Measurements from ENCODE around the gene JARID2.

DNA sequence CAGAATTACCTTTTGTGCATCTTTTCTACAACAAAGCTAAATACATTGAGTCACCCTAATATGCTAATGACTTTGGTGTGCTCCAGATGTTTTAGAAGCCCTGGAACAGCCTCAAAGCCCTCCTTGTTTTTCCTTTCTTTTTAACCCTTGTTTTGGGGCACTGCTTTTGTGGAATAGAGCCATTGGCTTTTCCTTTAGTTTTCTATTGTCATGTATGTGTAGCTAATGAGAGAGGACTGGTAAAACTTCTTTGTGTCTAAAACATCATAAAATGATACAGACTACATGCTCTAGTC is 158.8 kb downstream of the JARID2 start:
- TF ChIP-seq, protein P1, sequence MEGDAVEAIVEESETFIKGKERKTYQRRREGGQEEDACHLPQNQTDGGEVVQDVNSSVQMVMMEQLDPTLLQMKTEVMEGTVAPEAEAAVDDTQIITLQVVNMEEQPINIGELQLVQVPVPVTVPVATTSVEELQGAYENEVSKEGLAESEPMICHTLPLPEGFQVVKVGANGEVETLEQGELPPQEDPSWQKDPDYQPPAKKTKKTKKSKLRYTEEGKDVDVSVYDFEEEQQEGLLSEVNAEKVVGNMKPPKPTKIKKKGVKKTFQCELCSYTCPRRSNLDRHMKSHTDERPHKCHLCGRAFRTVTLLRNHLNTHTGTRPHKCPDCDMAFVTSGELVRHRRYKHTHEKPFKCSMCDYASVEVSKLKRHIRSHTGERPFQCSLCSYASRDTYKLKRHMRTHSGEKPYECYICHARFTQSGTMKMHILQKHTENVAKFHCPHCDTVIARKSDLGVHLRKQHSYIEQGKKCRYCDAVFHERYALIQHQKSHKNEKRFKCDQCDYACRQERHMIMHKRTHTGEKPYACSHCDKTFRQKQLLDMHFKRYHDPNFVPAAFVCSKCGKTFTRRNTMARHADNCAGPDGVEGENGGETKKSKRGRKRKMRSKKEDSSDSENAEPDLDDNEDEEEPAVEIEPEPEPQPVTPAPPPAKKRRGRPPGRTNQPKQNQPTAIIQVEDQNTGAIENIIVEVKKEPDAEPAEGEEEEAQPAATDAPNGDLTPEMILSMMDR (IDR thresholded peaks at IDR 0.05; ENCODE audit: control extremely low read depth in 1 of 3, insufficient read depth in 1 of 3, low read depth in 1 of 3, low read length in 3 of 3) = no peak
- TF ChIP-seq KDM4A (IDR thresholded peaks at IDR 0.05; ENCODE audit: low read depth, low read length, severe bottlenecking) (no peak), EP300 (IDR thresholded peaks at IDR 0.05; ENCODE audit: borderline replicate concordance in 1 of 2, low read depth in 2 of 2, low read length in 2 of 2) (no peak), MAFK (IDR thresholded peaks at IDR 0.05; ENCODE audit: low read depth, low read length) (no peak), NRF1 (IDR thresholded peaks at IDR 0.05; ENCODE audit: low read depth, low read length) (no peak), GTF2F1 (IDR thresholded peaks at IDR 0.05; ENCODE audit: borderline replicate concordance, low read depth, low read length) (no peak), CREB1 (IDR thresholded peaks at IDR 0.05) (no peak), TAF1 (IDR thresholded peaks at IDR 0.05; ENCODE audit: low read depth, low read length) (no peak), RAD21 (IDR thresholded peaks at IDR 0.05 in 1 of 2, conservative IDR thresholded peaks at IDR 0.05 in 1 of 2; ENCODE audit: low read depth in 2 of 2, low read length in 2 of 2) (no peak), KDM1A (IDR thresholded peaks at IDR 0.05; ENCODE audit: borderline replicate concordance, low read length) (no peak), SP2 (IDR thresholded peaks at IDR 0.05; ENCODE audit: low read length) (no peak)
- TF ChIP-seq, protein P2, sequence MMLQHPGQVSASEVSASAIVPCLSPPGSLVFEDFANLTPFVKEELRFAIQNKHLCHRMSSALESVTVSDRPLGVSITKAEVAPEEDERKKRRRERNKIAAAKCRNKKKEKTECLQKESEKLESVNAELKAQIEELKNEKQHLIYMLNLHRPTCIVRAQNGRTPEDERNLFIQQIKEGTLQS (IDR thresholded peaks at IDR 0.05; ENCODE audit: insufficient read depth, low read depth, low read length) = no peak
- TF ChIP-seq, protein P3, sequence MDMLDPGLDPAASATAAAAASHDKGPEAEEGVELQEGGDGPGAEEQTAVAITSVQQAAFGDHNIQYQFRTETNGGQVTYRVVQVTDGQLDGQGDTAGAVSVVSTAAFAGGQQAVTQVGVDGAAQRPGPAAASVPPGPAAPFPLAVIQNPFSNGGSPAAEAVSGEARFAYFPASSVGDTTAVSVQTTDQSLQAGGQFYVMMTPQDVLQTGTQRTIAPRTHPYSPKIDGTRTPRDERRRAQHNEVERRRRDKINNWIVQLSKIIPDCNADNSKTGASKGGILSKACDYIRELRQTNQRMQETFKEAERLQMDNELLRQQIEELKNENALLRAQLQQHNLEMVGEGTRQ (IDR thresholded peaks at IDR 0.05; ENCODE audit: low read length) = no peak
